ENCODE data around the gene PLCG1. TPM values are rescaled to one million over a fixed set of nuclear protein-coding genes. Genes with fewer than 3 reads are reported as not detected.
"Not testable (repeated sequence)": the region's sequence is repeated elsewhere in the genome, so short reads cannot be mapped to it uniquely, and the experiment has no call there.

PLCG1 gene
- total RNA-seq: 66.6 TPM
- long read RNA-seq, partial matches to known transcripts: 7 of 14 reads
- long read RNA-seq, other reads (novel, unspliced or antisense): 7 of 14 reads

- intact Hi-C loops (cut with DNase I): loop anchor here (2.0 to 5.0 kb wide), 3 partner anchors 35 to 180 kb away; partner anchors contain the start of gene ZHX3
- DNase-seq (ENCODE audit: low spot score): peak; percentile 94
These were observed at the start of gene PLCG1 for GRCh38 chr20:41136680-41137613. PLCG1 (plus strand) TSS chr20:41137543; CDS start chr20:41137642, 99 bp downstream.

DNA sequence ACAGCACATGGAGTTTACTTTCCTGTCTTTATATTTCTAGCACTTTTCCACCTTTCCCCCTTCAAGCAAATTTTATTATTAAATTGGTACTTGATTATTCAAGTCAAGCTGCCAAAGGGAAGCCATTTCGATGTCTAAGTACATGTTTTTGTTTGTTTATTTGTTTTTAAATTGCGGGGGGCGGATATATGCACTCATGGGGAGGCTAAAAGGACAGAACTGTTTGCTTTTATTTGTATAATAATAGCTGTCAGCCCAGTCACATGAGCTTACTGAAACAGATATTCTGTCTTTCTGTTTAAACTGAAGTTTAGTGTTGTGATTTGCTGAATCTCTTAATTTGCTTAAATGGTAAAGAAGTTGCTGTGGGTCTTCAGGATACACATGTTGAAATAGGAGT is 49.6 kb upstream of the PLCG1 start:
- no peak for DNase-seq (ENCODE audit: low spot score)
- intact Hi-C loops (cut with DNase I): no loop called here

- DNase-seq (ENCODE audit: low spot score): no peak
- intact Hi-C loops (cut with DNase I): no loop called here
These were observed 47.8 kb upstream of the PLCG1 start for GRCh38 chr20:41089555-41089954.

- no peak for DNase-seq (ENCODE audit: low spot score)
- intact Hi-C loops (cut with DNase I): no loop called here
These were observed 45.4 kb upstream of the PLCG1 start for GRCh38 chr20:41091927-41092326.

DNA sequence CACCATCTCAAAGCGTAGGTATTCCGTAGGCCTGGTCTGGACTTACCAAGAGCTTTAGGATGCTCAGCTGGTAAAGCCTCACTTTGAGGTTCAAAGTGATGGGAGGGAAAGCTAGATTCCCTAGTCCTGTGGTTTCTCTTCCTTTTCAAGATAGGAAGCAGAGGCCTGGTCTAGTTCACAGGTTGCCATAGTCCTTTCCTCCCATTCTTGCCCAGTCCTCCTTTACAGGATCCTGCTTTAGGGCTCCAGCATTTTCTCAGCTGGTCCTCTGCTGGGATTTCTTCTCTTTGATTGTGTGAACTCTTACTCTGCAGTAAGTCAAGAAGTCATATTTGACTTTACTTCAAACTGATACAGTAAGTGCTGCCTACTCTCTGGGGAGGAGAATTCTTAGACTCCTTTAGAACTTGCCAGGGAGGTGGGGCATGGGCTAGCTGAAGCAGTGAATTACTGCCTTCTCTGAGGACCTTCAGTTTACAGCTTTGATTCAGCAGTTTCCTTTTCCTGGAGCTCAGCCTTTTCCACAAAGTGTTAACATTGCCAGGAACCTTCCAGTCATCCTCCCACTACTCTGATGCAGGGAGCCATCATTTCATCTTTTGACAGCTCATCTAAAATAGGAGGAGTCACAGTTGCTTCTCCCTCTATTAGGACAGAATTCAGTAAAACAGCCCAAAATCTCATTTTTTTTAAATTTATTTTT is 42.8 kb upstream of the PLCG1 start:
- DNase-seq (ENCODE audit: low spot score): no peak
- intact Hi-C loops (cut with DNase I): loop anchor here (2.0 kb wide), 2 partner anchors 104 to 126 kb away; no protein-coding TSS in a partner anchor

- intact Hi-C loops (cut with DNase I): loop anchor here (2.0 kb wide), 2 partner anchors 105 to 127 kb away; no protein-coding TSS in a partner anchor
- peak; percentile 79 for DNase-seq (ENCODE audit: low spot score)
These were observed 42.0 kb upstream of the PLCG1 start for GRCh38 chr20:41095110-41095969.

GRCh38 chr20:41098703-41099250 is 38.6 kb upstream of the PLCG1 start:
- intact Hi-C loops (cut with DNase I): no loop called here
- DNase-seq (ENCODE audit: low spot score): no peak

- no peak for DNase-seq (ENCODE audit: low spot score)
- intact Hi-C loops (cut with DNase I): no loop called here
These were observed 37.3 kb upstream of the PLCG1 start for GRCh38 chr20:41100001-41100480.

DNA sequence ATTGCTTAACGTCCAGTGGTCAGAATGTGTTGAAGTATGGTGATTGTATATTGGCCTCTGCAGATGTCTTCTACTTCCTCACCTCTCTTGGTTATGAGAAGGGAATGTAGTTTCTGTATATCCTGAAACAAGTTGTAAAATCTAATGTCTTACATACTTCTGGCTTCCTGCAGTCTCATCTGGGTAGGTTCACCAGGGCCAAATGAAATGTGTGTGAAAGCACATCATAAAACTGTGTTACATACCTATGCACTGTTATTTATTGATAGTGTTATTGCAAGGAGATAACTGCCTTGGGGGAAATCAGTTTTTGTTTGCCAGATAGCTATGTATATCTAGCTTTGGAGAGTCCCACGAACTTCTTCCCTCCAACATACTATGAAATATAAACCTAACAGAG is 35.7 kb upstream of the PLCG1 start:
- intact Hi-C loops (cut with DNase I): no loop called here

DNA sequence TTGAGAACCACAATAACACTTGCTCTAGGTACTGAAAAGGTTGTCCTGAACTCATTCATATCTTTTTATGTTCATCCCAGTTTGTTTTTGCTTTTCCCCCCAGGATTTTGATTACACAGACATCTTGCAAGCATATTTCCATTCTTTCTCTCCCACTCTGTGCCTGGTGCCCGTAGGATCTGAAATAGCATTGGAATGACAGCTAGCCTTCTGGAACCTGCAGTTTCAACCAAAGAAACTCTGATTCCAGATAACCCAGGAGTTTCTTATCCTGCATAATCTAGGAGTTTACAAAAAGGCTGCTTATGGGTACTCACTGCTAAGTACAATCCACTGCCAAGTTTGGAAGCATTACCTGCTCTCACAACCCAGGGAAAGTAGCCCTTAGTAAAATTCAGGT is 28.8 kb upstream of the PLCG1 start:
- DNase-seq (ENCODE audit: low spot score): no peak
- intact Hi-C loops (cut with DNase I): no loop called here

More for the DNA sequence above, 35.7 kb upstream of the PLCG1 start:
- no peak for DNase-seq (ENCODE audit: low spot score)

DNA sequence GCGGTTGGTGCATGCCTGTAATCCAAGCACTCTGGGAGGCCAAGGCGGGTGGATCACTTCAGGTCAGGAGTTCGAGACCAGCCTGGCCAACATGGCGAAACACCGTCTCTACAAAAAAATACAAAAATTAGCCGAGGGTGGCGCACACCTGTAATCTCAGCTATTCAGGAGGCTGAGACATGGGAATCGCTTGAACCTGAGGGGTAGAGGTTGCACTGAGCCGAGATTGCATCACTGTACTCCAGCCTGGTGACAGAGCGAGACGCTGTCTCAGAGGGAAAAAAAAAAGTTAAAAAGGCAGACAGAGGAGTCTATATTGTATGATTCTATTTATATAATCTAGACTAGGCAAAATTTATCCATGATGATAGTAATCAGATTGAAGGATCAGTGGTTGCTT is 27.3 kb upstream of the PLCG1 start:
- no peak for DNase-seq (ENCODE audit: low spot score)
- intact Hi-C loops (cut with DNase I): no loop called here

- DNase-seq (ENCODE audit: low spot score): no peak
- intact Hi-C loops (cut with DNase I): no loop called here
These were observed 26.3 kb upstream of the PLCG1 start for GRCh38 chr20:41110930-41111577.

- intact Hi-C loops (cut with DNase I): no loop called here
- DNase-seq (ENCODE audit: low spot score): no peak
These were observed 25.8 kb upstream of the PLCG1 start for GRCh38 chr20:41111578-41111951.

- intact Hi-C loops (cut with DNase I): no loop called here
- DNase-seq (ENCODE audit: low spot score): no peak
These were observed 20.9 kb upstream of the PLCG1 start for GRCh38 chr20:41116282-41116956.

DNA sequence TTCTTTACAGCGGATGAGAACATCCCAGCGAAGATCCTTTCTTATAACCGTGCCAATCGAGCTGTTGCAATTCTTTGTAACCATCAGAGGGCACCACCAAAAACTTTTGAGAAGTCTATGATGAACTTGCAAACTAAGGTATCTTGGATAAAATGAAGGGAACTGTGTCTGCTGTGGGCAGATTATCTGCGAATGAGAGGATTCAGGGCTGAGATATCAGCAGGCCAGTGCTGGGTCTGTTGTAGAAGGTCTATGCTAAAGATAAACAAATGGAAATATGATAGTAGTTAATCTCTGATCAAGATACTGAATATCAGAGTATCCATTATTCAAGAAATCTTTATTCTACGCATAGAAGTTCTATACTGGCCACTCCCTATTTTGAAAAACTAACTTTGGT is 19.2 kb upstream of the PLCG1 start:
- DNase-seq (ENCODE audit: low spot score); intact Hi-C loops (cut with DNase I): not testable (repeated sequence)

DNA sequence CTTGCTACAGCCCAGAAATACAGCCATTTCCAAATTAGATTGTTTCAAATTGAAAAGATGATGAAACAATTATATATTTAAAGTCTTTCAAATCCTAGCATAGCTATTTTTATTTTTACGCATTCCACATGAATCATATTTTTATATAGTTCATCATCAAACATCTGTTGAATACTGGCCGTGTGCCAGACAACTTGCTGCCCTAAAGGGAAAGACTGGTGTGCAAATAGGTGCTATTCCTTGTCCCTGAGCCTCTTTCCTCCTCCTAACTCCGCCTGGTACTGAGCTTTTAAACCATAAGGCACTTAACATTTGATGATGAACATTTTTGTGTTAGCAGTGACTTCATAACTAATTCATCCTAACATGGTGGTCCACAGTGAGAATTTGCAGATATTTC is 18.7 kb upstream of the PLCG1 start:
- intact Hi-C loops (cut with DNase I): no loop called here
- DNase-seq (ENCODE audit: low spot score): no peak

DNA sequence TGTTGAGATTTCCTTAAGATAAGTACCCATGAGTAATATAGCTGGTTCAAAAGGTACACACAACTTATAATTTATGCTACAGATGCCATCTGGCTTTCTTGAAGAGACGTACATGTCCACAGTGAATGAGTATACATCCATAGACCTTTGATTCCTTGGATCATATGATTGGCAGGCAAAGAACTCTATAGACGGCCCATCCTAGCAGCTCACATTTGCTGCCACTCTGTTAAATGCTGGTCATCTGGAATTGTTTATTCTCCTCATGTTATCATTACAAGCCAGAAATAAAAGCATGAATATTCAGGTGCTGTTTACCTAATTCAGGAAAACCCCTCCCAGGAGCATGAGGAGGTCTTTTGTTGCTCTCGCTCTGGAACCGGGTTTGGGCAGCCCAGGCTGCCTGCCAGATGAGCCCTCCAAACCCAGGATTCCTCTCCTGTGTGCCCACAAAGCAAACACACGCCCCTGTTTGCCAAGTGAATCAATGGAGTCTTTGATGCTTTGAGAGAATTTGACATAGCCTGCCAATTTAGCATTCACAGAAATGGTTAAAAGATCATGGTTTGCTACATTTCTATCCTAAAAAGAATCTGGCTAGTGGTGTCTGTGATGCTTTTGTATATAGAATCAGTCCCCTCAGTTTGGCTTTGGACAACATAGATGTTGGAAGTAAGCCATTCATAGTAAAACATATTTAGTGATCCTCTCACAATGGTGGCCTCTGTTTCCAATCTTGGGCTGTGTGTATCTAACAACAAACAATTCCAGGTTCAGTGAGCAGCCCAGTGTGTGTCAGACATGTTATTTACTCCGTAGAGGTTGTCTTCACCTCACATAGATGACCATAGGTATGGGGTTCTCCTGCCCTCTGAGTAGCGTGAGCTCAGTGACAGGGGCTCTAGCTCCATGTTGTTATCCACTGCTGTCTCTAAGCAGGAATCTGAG is 17.5 kb upstream of the PLCG1 start:
- intact Hi-C loops (cut with DNase I): no loop called here
- DNase-seq (ENCODE audit: low spot score): no peak

Measured in cardiac septum (tissue), 1 donor.